DLD1 (cell line): ENCODE results near the gene STPG2.

Experiments used
- in situ Hi-C: cut with HindIII; loops from 2 replicates; pipeline ENCODE4 v1.10.0; 2017; ENCODE audit warnings: low sequenced_read_pairs

The STPG2 gene

DNA sequence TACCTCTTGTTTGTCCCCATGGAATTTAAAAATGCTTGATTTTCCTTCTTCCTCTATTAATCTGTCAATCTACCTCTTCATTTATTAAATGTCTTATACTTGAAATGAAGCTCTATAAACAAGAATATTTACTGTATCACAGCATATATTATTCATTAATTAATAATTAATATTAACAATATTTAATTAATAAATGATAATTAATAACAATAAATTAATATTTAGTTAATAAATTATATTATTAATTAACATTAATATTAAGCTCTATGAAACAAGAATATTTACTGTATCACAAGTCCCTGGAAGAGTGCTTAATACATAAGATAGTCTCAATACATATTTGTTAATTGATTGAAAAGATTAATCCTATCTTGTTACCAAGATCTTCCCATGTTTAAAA, 306.6 kb downstream of the STPG2 start:
- in situ Hi-C loops, result no loop called here

DNA sequence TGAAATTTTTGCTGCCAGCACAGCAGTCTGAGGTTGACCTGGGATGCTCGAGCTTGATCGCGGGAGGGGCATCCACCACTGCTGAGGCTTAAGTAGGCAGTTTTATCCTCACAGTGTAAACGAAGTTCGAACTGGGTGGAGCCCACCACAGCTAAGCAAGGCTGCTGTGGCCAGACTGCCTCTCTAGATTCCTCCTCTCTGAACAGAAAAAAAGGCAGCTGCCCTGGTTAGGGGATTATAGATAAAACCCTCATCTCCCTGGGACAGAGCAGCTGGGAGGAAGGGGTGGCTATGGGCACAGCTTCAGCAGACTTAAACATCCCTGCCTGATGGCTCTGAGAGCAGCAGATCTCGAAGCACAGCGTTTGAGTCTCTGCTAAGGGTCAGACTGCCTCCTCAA, 314.6 kb downstream of the STPG2 start:
- in situ Hi-C loops, result no loop called here

DNA sequence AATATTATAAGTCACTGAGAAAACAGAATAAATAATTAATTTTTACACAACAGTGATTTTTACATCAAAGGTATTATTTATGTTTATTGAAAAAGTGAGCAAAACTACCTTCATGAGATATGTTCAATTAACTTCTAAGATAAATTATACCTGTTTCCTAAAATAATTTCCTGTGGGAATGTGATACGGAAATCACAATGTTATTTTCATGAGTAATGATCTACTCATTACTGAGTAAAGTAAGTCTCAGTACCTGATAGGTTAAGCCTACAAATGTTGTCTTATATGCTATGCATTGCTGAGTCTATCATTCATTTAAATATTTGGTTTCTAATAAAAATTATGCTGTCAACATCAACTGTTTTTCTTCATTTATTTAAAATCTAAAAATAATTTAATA, 324.0 kb downstream of the STPG2 start:
- in situ Hi-C loops, result no loop called here

DNA sequence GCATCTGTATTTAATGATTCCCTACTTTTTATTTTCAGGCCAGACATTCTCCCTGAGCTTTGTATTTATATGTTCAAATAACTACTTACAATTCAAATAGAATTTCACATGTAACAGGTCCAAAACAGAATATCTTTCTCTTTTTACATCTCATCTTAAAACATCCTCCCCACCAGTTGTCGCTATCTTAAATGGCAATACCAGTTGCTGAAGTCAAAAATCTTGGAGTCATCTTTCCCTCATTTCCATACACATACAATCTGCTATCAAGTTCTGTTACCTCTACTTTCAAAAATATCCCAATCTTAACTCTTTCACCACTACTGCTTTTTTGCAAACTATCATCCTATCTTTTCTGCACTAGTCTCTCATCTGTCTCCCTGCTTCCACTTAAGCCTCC, 330.5 kb downstream of the STPG2 start:
- in situ Hi-C loops, result no loop called here

DNA sequence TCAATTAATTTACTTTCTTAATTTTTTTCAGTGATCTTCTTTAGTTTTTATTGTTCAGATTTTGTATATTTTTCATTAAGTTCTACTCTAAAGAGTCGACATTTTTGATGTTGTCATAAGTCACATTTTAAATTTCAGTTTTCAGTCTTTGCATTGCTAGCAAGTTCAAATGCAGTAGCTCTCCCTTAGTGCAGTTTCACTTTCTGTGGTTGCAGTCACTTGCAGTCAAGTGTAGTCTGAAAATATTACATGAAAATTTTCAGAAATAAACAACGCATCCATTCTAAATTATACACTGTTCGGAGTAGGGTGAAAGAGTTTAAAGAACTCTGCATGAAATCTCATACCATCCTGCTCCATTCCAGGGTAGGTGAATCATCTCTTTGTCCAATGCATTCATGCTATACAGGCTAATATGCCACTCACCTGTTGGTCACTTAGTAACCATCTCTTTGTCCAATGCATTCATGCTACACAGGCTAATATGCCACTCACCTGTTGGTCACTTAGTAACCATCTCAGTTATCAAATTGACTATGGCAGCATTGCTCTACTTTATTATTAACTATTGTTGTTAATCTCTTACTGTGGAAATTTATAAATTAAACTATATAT, 356.9 kb downstream of the STPG2 start:
- in situ Hi-C loops, result no loop called here

DNA sequence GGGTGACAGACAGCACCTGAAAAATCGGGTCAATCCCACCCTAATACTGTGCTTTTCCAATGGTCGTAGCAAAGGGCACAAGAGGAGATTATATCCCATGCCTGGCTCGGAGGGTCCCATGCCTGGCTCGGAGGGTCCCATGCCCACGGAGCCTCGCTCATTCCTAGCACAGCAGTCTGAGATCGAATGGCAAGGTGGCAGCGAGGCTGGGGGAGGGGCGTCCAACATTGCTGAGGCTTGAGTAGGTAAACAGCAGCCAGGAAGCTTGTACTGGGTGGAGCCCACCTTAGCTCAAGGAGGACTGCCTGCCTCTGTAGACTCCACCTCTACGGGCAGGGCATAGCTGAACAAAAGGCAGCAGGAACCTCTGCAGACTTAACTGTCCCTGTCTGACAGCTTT, 365.1 kb downstream of the STPG2 start:
- in situ Hi-C loops, result no loop called here

DNA sequence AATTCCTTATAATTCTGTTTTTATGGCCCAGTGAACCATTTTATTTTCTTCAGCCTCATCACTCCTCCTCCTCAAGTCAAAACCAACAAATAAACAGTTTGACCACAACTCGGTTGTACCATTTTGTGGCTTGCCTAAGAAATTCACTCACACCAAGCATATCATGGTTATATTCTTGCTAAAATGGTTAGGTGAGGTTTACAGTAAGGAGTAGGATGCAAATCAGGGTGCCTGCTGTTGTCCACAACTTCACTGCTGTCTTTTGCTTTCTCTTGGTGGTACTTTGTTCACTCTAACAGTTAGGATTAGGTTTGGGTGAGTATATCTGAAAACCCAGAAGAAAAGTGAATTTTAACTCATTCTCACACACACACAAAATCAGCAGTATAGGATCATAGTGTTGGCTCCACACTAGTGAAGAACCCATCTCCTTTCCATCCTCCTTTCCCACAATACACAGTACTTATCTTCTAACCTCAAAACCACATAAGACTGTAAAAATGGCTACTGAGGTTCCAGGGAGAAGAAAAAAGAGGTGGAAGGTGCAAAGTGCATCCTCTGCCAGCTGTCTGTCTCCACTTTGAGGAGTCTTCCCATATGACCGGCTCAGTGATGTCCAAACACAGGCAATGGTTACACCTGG, 368.8 kb downstream of the STPG2 start:
- in situ Hi-C loops, result no loop called here

DNA sequence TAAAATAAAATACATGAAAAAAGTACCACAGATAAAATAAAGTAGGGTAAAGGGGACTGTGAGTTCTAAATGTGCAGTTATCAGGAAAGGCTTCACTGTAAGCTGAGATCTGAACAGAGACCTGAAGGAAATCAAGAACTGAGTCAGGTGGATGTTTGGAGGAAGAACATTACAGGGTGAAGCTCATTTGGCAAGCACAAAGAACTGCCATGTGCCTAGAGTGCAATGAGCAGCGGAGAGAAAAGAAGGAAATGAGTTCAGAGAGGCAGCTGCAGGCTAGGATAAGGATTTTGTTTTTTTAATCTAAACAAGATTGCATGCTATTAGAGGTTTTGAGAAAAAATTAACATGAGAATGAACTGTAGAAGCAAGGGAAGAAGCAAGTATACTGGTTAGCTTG, 373.1 kb downstream of the STPG2 start:
- in situ Hi-C loops, result no loop called here

DNA sequence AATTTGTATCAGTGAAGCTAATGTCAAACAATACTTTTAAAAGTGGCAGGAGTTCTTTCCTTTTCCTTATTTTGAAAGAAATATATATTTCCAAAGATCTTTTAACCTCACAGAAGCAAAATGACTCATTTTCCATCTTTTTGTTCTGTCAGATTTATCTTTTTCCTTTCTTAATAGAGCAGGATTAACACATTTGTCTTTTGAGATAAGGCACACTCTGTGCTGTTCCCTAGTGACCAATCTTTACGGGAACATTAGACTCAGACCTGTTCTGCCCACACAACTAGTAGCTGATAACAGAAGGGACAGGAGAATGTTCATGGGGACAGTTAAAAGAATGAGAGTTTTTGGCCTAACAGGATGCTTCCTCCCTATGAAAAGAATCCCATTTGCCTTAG, 381.2 kb downstream of the STPG2 start:
- in situ Hi-C loops, result no loop called here

DNA sequence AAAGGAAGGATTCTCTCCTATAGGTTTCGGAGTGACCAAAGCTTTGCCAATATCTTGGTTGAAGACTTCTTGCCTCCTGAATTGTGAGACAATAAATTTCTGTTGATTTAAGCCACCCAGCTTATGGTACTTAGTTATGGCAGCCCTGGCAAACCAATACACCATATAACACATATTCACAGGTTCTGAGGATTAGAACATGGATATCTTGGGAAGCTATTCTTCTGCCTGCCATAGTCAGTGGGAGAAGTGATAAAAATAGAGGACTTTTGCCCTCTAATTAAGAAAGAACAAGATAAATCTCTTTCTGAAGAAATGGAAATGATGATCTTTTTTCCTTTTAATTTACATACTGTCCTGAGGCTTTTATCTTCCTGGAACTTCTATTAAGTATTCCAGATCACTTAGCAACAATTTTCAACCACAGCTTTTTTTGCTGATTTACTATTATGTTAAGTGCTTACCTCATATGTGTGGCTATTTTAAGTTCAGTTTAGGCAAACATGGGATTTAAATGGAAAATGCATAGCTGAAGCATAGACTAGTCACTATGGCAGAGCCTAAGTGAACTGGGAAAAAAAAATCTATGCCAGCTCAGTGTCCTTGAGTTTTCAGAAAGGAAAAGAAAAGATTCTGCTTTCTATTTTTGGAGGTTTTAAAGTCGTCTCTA, 381.7 kb downstream of the STPG2 start:
- in situ Hi-C loops, result no loop called here

DNA sequence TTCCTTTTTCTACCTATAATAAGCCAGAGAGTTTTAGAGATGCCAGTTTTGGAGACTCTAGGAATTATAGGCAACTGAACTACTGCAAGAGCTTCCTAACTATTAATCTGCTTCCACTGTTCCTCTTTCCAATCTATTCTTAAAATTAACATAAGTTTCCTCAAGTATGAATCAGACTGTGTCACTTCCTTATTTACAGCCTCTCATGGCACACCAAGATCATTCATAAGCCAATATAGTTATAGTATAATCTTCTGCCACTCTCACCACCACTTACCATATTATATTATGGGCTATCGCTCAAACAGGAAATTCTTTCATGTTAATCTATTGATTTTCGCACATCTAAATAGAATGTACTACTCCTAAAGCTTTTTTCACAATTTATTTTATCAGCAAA, 383.5 kb downstream of the STPG2 start:
- in situ Hi-C loops, result no loop called here

DNA sequence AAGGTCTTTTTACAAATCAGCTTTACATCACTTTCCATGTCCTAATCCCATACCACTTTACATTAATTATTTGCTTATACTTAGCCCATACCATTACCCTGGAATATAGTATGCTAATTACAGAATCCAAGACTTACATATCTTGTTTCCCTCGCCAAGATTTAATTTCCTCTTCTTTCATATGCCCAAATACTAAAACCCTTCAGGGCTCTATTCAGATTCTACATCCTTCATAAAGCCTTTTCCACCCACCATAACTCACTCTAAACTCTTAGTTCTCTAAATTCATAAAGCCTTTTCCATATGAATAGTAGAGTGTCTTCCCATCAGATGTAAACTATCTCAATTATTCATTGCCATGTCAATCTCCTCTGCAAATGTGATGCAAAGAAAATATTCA, 390.7 kb downstream of the STPG2 start:
- in situ Hi-C loops, result no loop called here

DNA sequence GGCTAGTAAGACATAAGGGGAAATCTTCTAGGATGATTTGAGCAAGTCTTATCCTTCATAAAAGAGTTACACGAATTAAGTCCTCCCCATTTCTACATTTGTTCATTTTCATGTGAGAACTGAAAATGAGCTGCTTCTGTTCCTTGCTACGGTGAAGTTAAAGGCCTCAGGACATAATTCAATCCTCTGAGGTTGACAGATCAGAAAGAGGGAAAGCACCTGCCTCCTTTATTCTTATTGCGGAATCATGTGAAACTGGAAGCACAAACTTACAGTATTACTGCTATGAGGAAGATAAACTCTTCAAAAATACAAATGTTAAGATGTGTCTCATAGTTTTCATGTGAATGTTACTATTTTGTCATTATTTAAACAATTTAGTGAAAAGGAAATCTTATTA, 395.3 kb downstream of the STPG2 start:
- in situ Hi-C loops, result no loop called here

DNA sequence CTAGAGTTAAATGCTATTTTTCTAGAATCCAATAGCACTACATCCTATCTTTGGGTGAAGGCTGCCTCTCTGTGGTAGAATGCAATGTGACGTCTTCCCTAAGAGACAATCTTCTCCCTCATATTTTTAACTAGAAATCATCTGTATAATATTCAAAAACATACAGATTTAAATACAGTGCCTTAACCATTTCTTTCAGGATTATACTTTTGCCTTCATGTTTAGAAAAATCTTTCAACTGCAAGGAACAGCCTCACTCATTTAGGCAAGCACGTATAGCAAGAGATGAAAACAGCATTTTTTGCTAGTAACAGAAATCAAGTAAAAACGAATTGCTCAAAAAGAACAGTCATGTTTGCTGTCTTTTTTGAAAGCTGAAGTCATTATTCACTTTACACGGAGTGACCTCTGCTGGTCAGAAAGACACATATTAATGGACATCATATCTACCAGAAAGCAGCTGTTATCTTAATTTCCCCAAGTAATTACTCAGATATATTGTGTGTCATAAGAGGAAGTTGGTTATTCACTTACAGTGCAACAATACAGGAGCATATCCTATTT, 422.3 kb downstream of the STPG2 start:
- in situ Hi-C loops, result no loop called here

DNA sequence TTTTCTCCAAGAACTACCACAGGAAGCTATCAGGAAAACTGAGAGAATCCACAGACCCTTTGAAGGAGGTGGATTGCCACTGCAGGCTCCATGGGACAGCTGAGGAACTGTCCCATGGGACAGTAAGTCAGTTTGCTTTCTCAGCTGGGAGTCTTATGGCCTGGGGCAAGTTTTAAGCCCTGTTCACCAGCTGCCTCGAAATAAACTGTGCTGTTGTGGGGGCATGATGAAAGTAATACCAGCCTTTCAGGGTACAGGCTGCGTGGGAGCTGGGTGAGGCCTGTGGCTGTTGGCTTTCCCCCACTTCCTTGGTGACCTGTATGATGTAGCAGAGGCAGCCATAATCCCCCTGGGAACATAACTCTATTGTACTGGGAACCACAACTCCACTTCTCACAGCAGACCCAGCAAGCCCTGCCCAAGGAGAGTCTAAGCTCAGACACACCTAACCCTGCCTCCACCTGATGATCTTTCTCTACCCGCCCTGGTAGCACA, 452.1 kb downstream of the STPG2 start:
- in situ Hi-C loops, result no loop called here

DNA sequence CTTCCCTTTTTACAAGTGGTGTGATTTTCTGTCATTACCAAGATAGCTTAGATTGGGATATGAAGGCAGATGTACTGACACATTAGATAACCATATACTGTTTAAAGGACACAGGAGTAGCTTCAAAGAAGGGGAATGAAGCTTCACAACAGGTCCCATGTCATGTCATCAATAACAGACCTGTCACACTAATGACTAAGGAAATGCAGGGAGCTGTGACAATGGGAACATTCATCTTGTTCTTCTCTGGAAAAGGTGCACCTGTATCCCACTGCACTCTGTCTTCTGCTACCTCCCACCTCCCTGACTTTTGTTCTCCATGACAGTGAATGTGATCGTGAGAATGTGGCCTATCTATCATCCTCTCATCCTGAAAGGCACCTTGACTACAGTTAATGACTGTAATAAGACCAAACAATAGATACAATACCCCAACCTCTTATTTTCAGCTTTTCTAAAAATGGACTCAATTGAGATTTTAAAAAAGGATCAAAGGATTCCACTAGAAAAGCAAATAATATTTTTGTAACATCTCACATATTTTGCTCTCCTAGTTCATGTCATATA, 472.5 kb downstream of the STPG2 start:
- in situ Hi-C loops, result no loop called here

DNA sequence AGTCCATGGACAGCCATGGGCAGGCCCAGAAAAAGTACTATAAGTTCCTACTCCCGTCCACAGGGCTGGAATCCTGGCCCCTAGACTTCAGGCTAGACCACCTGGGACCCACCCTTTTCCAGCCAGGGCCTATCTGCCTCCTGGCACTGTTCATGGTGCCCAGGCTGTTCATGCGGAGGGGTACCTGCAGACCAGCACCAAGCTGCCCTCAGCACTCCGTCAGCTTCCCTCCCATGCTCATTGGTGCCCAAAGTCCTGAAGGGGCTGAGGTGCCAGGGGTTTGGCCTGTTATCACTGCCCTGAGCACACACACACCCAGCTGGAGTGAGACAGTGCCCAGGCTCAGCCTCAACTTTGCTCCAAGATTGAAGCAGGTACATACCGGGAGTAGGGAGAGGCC, 477.7 kb downstream of the STPG2 start:
- in situ Hi-C loops, result no loop called here

DNA sequence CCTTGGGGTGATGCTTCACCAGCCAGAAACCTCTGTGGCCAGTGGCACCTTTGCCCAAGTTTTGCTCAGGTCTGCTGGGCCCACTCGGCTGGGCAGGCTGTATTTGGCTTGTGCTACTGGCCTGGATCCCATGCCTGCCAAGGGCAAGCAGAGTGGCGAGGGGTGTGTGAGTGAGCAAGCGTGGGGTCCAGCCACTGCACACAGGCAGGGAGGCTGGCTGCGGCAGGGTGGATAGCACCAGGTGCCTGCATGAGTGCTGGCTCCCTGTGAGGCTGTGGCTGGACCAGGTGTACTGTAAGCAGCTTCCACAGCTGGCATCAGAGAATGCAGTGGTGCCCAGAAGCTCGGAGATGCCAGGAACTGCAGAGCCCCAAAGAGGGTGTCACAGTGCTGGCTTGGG, 478.5 kb downstream of the STPG2 start:
- in situ Hi-C loops, result no loop called here

DNA sequence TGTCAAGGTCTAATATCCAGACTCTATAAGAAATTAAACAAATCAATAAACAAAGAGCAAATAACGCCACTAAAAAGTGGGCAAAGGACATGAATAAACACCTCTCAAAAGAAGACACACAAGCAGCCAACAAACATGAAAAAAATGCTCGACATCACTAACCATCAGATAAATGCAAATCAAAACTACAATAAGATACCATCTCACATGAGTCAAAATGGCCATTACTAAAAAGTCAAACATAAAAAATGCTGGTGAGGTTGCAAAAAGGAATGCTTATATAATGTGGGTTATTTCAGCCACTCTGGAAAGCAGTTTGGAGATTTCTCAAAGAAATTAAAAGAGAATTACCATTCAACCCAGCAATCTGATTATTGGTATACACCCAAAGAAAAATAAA, 481.1 kb downstream of the STPG2 start:
- in situ Hi-C loops, result no loop called here

DNA sequence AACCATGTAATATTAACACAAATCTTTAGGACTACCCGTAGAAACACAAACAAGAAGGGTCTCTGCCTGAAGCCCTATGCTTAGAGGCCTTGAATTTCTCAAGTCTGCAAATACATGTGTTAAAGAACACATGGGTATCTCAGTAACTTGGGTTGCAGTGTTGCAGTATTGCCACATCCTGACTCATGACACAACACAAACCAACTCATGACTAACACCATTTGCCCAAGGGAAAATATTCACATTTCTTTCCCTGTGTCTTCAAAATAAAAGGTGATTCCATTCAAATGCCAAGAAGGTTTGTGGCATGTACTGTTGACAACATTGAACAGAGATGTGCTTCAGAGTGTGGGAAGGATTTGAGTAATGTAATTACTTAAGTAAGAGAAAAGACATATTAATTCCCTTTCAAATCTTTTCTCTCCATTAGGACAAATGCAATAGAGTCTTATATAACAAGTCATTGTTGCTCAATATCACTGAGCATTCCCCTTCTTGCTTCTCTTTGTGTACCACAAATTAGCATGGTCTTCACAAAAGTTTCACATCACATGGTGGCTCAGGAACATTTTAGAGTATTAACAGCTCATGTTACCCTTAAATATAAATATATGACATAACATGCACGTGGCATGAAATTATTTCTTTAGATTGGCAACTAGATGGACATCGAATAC, 487.1 kb downstream of the STPG2 start:
- in situ Hi-C loops, result no loop called here

DNA sequence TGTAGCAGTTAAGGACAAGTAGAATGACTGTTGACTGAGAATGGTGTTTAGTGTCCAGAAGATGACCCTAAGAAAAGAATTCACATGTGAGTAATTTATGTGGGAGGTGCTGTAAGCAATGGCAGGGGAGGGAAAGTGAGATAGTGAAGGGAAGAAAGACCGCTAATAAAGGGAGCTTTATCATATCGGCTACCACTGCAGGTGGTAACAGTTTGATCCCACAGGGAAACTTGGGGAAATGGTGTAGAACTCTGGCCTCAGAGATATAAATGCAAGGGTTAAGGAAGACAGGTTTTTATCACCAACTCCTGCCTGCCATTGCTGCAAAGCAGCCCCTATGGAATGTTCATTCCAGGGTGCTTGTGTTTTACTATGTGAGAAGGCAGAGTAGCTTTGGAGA, 489.6 kb downstream of the STPG2 start:
- in situ Hi-C loops, result no loop called here
